HCT116 (cell line): Measurements from ENCODE around the gene ZNF497. TPM values are rescaled to one million over a fixed set of nuclear protein-coding genes. Genes with fewer than 3 reads are reported as not detected.

Source experiments
- ATAC-seq: fragments of 200-7000 bp; cut with Tn5 transposase; 2 replicates; pipeline ENCODE4 v1.9.1; 2020; ENCODE audit warnings: mild to moderate bottlenecking, moderate library complexity
- BruUV-seq: library from RNA; stranded (reverse); fragments of 400-500 nt; replicated peaks from 2 replicates; lab custom pipeline; 2021; lab: Mats Ljungman, UMichigan
- CTCF ChIA-PET: fragments of 300-600 bp; sonication (Branson Sonifier 250); formaldehyde crosslinking; loops from one replicate; lab custom pipeline; 2021; ENCODE audit warnings: antibody characterized with exemption; lab: Charles Lee
- POLR2A ChIA-PET: fragments of 300-600, 350-600 bp; sonication (Branson Sonifier 250); formaldehyde crosslinking; loops from one replicate; lab custom pipeline; 2021; ENCODE audit warnings: antibody characterized with exemption; lab: Charles Lee
- RAD21 ChIA-PET, 2 experiments: fragments of 300-600 bp; sonication (Branson Sonifier 250); formaldehyde crosslinking; loops; one replicate each; lab custom pipeline; 2023; ENCODE audit warnings: low total read pairs in 2 of 2; ENCODE audit not compliant: uncharacterized antibody in 2 of 2, unreplicated experiment in 2 of 2, low non-redundant PET in 1 of 2; lab: Charles Lee
- DNase-seq: peaks from one replicate; pipeline ENCODE4 v3.0.0-alpha.2; 2010; ENCODE audit warnings: low read depth, low spot score
- H2AFZ ChIP-seq: fragments of 200-600 bp; shearing (Covaris generic), sonication (generic); 2 replicates; pipeline ENCODE4 v1.6.1; 2017; ENCODE audit warnings: low read depth, mixed run types, mixed read lengths, antibody characterized with exemption, low read length; ENCODE audit not compliant: poor library complexity, severe bottlenecking
- H3K27ac ChIP-seq: 2 replicates; pipeline ENCODE4 v1.5.1; 2012; ENCODE audit warnings: low read depth, low read length
- H3K27me3 ChIP-seq: fragments of 200-600 bp; sonication (generic); 2 replicates; pipeline ENCODE4 v1.6.1; 2016; ENCODE audit warnings: mixed run types, low read length, mixed read lengths; ENCODE audit not compliant: insufficient read depth
- H3K36me3 ChIP-seq, 2 experiments: fragments of 200-500 bp in 1 of 2; fragments of 200-600 bp in 1 of 2; sonication (Bioruptor generic) in 1 of 2; sonication (generic) in 1 of 2; 2 replicates each; pipeline versions ENCODE4 v1.5.1 to v1.6.1; 2014 to 2016; ENCODE audit warnings: low read length in 2 of 2, inconsistent platforms in 1 of 2, mixed read lengths in 1 of 2, mixed run types in 1 of 2; ENCODE audit not compliant: insufficient read depth in 2 of 2, control insufficient read depth in 1 of 2
- H3K4me1 ChIP-seq, 2 experiments: fragments of 200-600 bp in 1 of 2; sonication (generic) in 1 of 2; 2 replicates each; pipeline versions ENCODE4 v1.5.1 to v1.6.1; 2012 to 2017; ENCODE audit warnings: low read length in 2 of 2, inconsistent platforms in 1 of 2, mild to moderate bottlenecking in 1 of 2, mixed read lengths in 1 of 2, mixed run types in 1 of 2, moderate library complexity in 1 of 2; ENCODE audit not compliant: insufficient read depth in 2 of 2, control insufficient read depth in 1 of 2
- H3K4me2 ChIP-seq: fragments of 200-600 bp; sonication (generic); 2 replicates; pipeline ENCODE4 v1.6.1; 2017; ENCODE audit warnings: mixed run types, low read length, mixed read lengths
- H3K4me3 ChIP-seq, 2 experiments: fragments of 200-600 bp in 1 of 2; sonication (generic) in 1 of 2; replicated peaks in 1 of 2; 2 replicates each; pipeline ENCODE4 v1.5.1; 2011 to 2016; ENCODE audit warnings: low read length in 2 of 2, control low read depth in 1 of 2, low read depth in 1 of 2, mild to moderate bottlenecking in 1 of 2, mixed read lengths in 1 of 2, mixed run types in 1 of 2
- H3K79me2 ChIP-seq: fragments of 200-600 bp; sonication (generic); 2 replicates; pipeline ENCODE4 v1.6.1; 2017; ENCODE audit warnings: mild to moderate bottlenecking, mixed run types, low read length, moderate library complexity, mixed read lengths; ENCODE audit not compliant: insufficient read depth
- H3K9ac ChIP-seq: fragments of 200-600 bp; sonication (generic); 2 replicates; pipeline ENCODE4 v1.6.1; 2016; ENCODE audit warnings: low read length, mixed read lengths
- H3K9me2 ChIP-seq: fragments of 200-600 bp; sonication (generic), shearing (Covaris generic); 2 replicates; pipeline ENCODE4 v1.6.1; 2017; ENCODE audit warnings: mixed run types, mild to moderate bottlenecking, moderate library complexity; ENCODE audit not compliant: insufficient read depth
- H3K9me3 ChIP-seq, 2 experiments: fragments of 200-500 bp in 1 of 2; fragments of 200-600 bp in 1 of 2; sonication (Bioruptor generic) in 1 of 2; sonication (generic) in 1 of 2; 2 replicates each; pipeline ENCODE4 v1.6.1; 2014 to 2017; ENCODE audit warnings: low read length in 2 of 2, mixed read lengths in 2 of 2, inconsistent platforms in 1 of 2, low read depth in 1 of 2, mild to moderate bottlenecking in 1 of 2, mixed run types in 1 of 2, moderate library complexity in 1 of 2; ENCODE audit not compliant: control insufficient read depth in 1 of 2, insufficient read depth in 1 of 2
- H4K20me1 ChIP-seq: fragments of 200-600 bp; sonication (generic), shearing (Covaris generic); 2 replicates; pipeline ENCODE4 v1.6.1; 2017; ENCODE audit warnings: mixed run types, mild to moderate bottlenecking, moderate library complexity; ENCODE audit not compliant: insufficient read depth
- CEBPB ChIP-seq: IDR thresholded peaks from 2 replicates; pipeline ENCODE4 v1.6.1; 2012; ENCODE audit warnings: low read depth
- ELF1 ChIP-seq: IDR thresholded peaks from 2 replicates; pipeline ENCODE4 v1.6.1; 2012; ENCODE audit warnings: low read depth, borderline replicate concordance
- EZH2 ChIP-seq: fragments of 200-600 bp; sonication (generic); IDR thresholded peaks from 2 replicates; pipeline ENCODE4 v1.6.1; 2017; ENCODE audit warnings: antibody characterized with exemption, mixed run types
- EZH2phosphoT487 ChIP-seq: fragments of 200-600 bp; IDR thresholded peaks from 2 replicates; pipeline ENCODE4 v1.6.1; 2018; ENCODE audit warnings: antibody characterized with exemption, borderline replicate concordance
- JUND ChIP-seq: IDR thresholded peaks from 2 replicates; pipeline ENCODE4 v1.6.1; 2012
- POLR2A ChIP-seq: IDR thresholded peaks from 2 replicates; pipeline ENCODE4 v1.7.0; 2011; ENCODE audit warnings: borderline replicate concordance; ENCODE audit not compliant: insufficient read depth, insufficient read length; ENCODE audit errors: extremely low read depth
- RAD21 ChIP-seq: IDR thresholded peaks from 2 replicates; pipeline ENCODE4 v1.6.1; 2012; ENCODE audit warnings: low read depth, mild to moderate bottlenecking
- SIN3A ChIP-seq: IDR thresholded peaks from 2 replicates; pipeline ENCODE4 v1.6.1; 2012; ENCODE audit warnings: low read depth
- ZBTB33 ChIP-seq: IDR thresholded peaks from 2 replicates; pipeline ENCODE4 v1.6.1; 2011; ENCODE audit warnings: mild to moderate bottlenecking, low read length, moderate library complexity; ENCODE audit not compliant: insufficient replicate concordance; ENCODE audit errors: extremely low read depth
- ZFX ChIP-seq: fragments of 450-650 bp; IDR thresholded peaks from 2 replicates; pipeline ENCODE4 v1.6.1; 2017
- ZNF274 ChIP-seq: fragments of 200-500 bp; sonication (Bioruptor generic); IDR thresholded peaks from 2 replicates; pipeline ENCODE4 v1.6.1; 2014; ENCODE audit warnings: mild to moderate bottlenecking, low read depth, low read length, inconsistent platforms
- intact Hi-C: fragments of 100-400 bp; cut with micrococcal nuclease; formaldehyde crosslinking; loops from 2 replicates; pipeline ENCODE4 v1.10.0; 2022
- total RNA-seq: library from RNA; stranded (reverse); gene quantifications from one replicate; pipeline ENCODE4 v1.2.1, GENCODE V29; 2021; ENCODE audit not compliant: unreplicated experiment
- TF ChIP-seq, protein P1 (sequence below), 3 experiments: fragments of 200-600 bp in 1 of 3; sonication (generic) in 1 of 3; IDR thresholded peaks in 2 of 3; conservative IDR thresholded peaks in 1 of 3; 2 replicates each; pipeline ENCODE4 v1.5.1; 2012 to 2017; ENCODE audit warnings: low read depth in 2 of 3, low read length in 2 of 3, antibody characterized with exemption in 1 of 3, borderline replicate concordance in 1 of 3, control low read depth in 1 of 3, mild to moderate bottlenecking in 1 of 3, mixed read lengths in 1 of 3, mixed run types in 1 of 3, moderate library complexity in 1 of 3; ENCODE audit not compliant: insufficient read depth in 1 of 3

ZNF497 gene
- total RNA-seq, 1 experiment from 2014 or later: 5.1 TPM

GRCh38 chr19:58367698-58368454 is 5.3 kb upstream of the ZNF497 start:
- Histone ChIP-seq H2AFZ (no peak overlapping the region), H3K4me3 (no peak overlapping the region), H3K27ac (no peak overlapping the region), H3K4me1 (peaks cover 0 to 9% of the 10 kb centered on the region in 2 experiments; a peak in 2 of 4 replicates), H4K20me1 (no peaks in the 10 kb centered on the region), H3K79me2 (no peaks in the 10 kb centered on the region), H3K9me3 (no peaks in the 10 kb centered on the region), H3K36me3 (no peaks in the 10 kb centered on the region), H3K27me3 (no peaks in the 10 kb centered on the region), H3K9ac (no peak overlapping the region), H3K4me2 (no peak overlapping the region), H3K9me2 (no peaks in the 10 kb centered on the region)
- BruUV-seq: no TSS peak
- CTCF ChIA-PET: no interaction called here
- DNase-seq (no peak), ATAC-seq (no peak)
- RAD21 ChIA-PET: no interaction called here
- intact Hi-C loops: no loop called here
- TF ChIP-seq EZH2phosphoT487: no peak
- no peak for TF ChIP-seq ELF1
- no peak for TF ChIP-seq SIN3A
- TF ChIP-seq EZH2: no peak
- no peak for TF ChIP-seq POLR2A
- TF ChIP-seq RAD21: no peak
- TF ChIP-seq, protein P1, sequence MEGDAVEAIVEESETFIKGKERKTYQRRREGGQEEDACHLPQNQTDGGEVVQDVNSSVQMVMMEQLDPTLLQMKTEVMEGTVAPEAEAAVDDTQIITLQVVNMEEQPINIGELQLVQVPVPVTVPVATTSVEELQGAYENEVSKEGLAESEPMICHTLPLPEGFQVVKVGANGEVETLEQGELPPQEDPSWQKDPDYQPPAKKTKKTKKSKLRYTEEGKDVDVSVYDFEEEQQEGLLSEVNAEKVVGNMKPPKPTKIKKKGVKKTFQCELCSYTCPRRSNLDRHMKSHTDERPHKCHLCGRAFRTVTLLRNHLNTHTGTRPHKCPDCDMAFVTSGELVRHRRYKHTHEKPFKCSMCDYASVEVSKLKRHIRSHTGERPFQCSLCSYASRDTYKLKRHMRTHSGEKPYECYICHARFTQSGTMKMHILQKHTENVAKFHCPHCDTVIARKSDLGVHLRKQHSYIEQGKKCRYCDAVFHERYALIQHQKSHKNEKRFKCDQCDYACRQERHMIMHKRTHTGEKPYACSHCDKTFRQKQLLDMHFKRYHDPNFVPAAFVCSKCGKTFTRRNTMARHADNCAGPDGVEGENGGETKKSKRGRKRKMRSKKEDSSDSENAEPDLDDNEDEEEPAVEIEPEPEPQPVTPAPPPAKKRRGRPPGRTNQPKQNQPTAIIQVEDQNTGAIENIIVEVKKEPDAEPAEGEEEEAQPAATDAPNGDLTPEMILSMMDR (IDR thresholded peaks at IDR 0.05 in 2 of 3, conservative IDR thresholded peaks at IDR 0.05 in 1 of 3; ENCODE audit: borderline replicate concordance in 1 of 3, insufficient read depth in 1 of 3, low read depth in 2 of 3, low read length in 2 of 3): no peak
- no peak for TF ChIP-seq ZBTB33
- no peak for TF ChIP-seq JUND
- TF ChIP-seq CEBPB: no peak
- no peak for TF ChIP-seq ZFX
- no peak for TF ChIP-seq ZNF274
- POLR2A ChIA-PET: no interaction called here
